ENCODE data around the gene EXD3. TPM values are rescaled to one million over a fixed set of nuclear protein-coding genes. Genes with fewer than 3 reads are reported as not detected.
A peak's percentile ranks its signal among the peaks of the same experiment; 100 is the strongest.

Gene EXD3
- total RNA-seq, 1 donor from 2014 or later = 18.7 TPM

GRCh38 chr9:137309368-137310188 lies 113.4 kb downstream of the EXD3 start:
- no peak for DNase-seq (ENCODE audit: low read depth in 2 of 2)

- no peak for DNase-seq (ENCODE audit: low read depth in 2 of 2)
These were observed 114.8 kb downstream of the EXD3 start for GRCh38 chr9:137308057-137308619.

GRCh38 chr9:137307255-137308056 lies 115.5 kb downstream of the EXD3 start:
- no peak for DNase-seq (ENCODE audit: low read depth in 2 of 2)

GRCh38 chr9:137306850-137307254 lies 116.1 kb downstream of the EXD3 start:
- peak; percentile 68 to 81 for DNase-seq (ENCODE audit: low read depth in 2 of 2)

GRCh38 chr9:137306066-137306849 lies 116.7 kb downstream of the EXD3 start:
- peak; percentile 41 to 74 for DNase-seq (ENCODE audit: low read depth in 2 of 2)

GRCh38 chr9:137305798-137306065 lies 117.2 kb downstream of the EXD3 start:
- no peak for DNase-seq (ENCODE audit: low read depth in 2 of 2)

- DNase-seq (ENCODE audit: low read depth in 2 of 2) = peak; percentile 80 to 95
These were observed 117.7 kb downstream of the EXD3 start for GRCh38 chr9:137305060-137305797.

GRCh38 chr9:137304383-137305059 lies 118.4 kb downstream of the EXD3 start:
- peak; percentile 56 to 64 for DNase-seq (ENCODE audit: low read depth in 2 of 2)

GRCh38 chr9:137303893-137304382 lies 119.0 kb downstream of the EXD3 start:
- DNase-seq (ENCODE audit: low read depth in 2 of 2) = peak in 1 of 2 donors; percentile 5

GRCh38 chr9:137303151-137303892 lies 119.6 kb downstream of the EXD3 start:
- DNase-seq (ENCODE audit: low read depth in 2 of 2) = peak in 1 of 2 donors; percentile 62

GRCh38 chr9:137302449-137303150 lies 120.4 kb downstream of the EXD3 start:
- DNase-seq (ENCODE audit: low read depth in 2 of 2) = no peak

GRCh38 chr9:137302118-137302448 lies 120.9 kb downstream of the EXD3 start, which contains the start of gene NRARP:
NRARP (minus strand) TSS chr9:137302271; CDS start chr9:137301928, 343 bp downstream.
- DNase-seq (ENCODE audit: low read depth in 2 of 2) = peak; percentile 90 to 94

- DNase-seq (ENCODE audit: low read depth in 2 of 2) = peak; percentile 65 to 83
These were observed 121.6 kb downstream of the EXD3 start for GRCh38 chr9:137301081-137301947.

- DNase-seq (ENCODE audit: low read depth in 2 of 2) = peak; percentile 62 to 68
These were observed 122.3 kb downstream of the EXD3 start for GRCh38 chr9:137300567-137301080.

- DNase-seq (ENCODE audit: low read depth in 2 of 2) = peak; percentile 59 to 73
These were observed 123.0 kb downstream of the EXD3 start for GRCh38 chr9:137299938-137300337.

- DNase-seq (ENCODE audit: low read depth in 2 of 2) = peak; percentile 46 to 56
These were observed 123.8 kb downstream of the EXD3 start for GRCh38 chr9:137299203-137299565.

GRCh38 chr9:137298401-137299202 lies 124.4 kb downstream of the EXD3 start:
- peak; percentile 83 to 95 for DNase-seq (ENCODE audit: low read depth in 2 of 2)
